ENCODE data around the gene RFPL3.

DNA sequence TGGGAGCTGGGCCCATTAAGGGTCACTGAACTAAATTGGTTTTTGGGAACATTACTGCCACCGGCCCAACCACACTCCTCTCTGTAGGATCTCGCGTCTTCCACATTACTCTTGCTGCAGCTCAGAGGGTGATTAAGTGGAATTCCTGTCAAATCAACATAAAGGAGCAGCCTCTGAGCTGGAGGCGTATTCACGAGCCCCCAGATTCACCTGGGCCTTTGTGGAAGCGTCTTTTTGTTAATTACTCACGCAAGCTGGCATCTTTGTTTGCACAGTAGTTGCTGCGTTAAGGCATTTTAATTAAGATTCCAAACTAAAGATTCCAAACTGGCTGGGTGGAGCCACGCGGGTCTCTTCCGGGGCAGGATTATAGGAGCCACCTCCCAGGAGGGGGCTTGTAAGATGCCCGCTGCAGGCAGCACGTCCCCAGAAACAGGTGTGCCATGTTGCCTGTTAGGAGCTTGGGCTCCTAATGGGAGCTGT, 21.5 kb upstream of the RFPL3 start:
- TF ChIP-seq BHLHE40 (IDR thresholded peaks at IDR 0.05; ENCODE audit: borderline replicate concordance) (no peak), SP1 (IDR thresholded peaks at IDR 0.05) (no peak), FOXA1 (IDR thresholded peaks at IDR 0.05) (no peak), FOXK2 (IDR thresholded peaks at IDR 0.05) (no peak), SUZ12 (IDR thresholded peaks at IDR 0.05) (no peak), ARNT (IDR thresholded peaks at IDR 0.05) (no peak), FOXM1 (IDR thresholded peaks at IDR 0.05; ENCODE audit: borderline replicate concordance) (no peak), L3MBTL2 (conservative IDR thresholded peaks at IDR 0.05) (no peak)
- TF ChIP-seq, protein P1, sequence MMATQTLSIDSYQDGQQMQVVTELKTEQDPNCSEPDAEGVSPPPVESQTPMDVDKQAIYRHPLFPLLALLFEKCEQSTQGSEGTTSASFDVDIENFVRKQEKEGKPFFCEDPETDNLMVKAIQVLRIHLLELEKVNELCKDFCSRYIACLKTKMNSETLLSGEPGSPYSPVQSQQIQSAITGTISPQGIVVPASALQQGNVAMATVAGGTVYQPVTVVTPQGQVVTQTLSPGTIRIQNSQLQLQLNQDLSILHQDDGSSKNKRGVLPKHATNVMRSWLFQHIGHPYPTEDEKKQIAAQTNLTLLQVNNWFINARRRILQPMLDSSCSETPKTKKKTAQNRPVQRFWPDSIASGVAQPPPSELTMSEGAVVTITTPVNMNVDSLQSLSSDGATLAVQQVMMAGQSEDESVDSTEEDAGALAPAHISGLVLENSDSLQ (IDR thresholded peaks at IDR 0.05): no peak

Measured in HEK293T (cell line).